ENCODE measurements around the gene PERCC1. TPM values are rescaled to one million over a fixed set of nuclear protein-coding genes. Genes with fewer than 3 reads are reported as not detected.

PERCC1 gene
- total and polyA plus RNA-seq, 9 of the 15 experiments (the other 6 are each of a cell fraction or from before 2014, with no cell fraction given) = not detected

GRCh38 chr16:1459967-1460366, 29.1 kb downstream of the PERCC1 start (continued):
- TF ChIP-seq ZBTB26 (CRISPR knock-in tag; IDR thresholded peaks at IDR 0.05) = no peak
- no peak for TF ChIP-seq FOXJ2 (tag; IDR thresholded peaks at IDR 0.05)
- TF ChIP-seq CBX1 (IDR thresholded peaks at IDR 0.05; ENCODE audit: low read depth) = no peak

GRCh38 chr16:1460602-1461138, 29.8 kb downstream of the PERCC1 start:
- Histone ChIP-seq H3K4me3 (no peak overlapping the region), H3K4me1 (replicated peaks in 1 of 2; ENCODE audit: control insufficient read depth in 2 of 2, insufficient read depth in 2 of 2, low read length in 2 of 2) (peaks cover 0 to 20% of the 10 kb centered on the region in 2 experiments; a peak in 2 of 5 replicates), H2AFZ (ENCODE audit: low read depth, low read length) (no peak overlapping the region), H3K4me2 (ENCODE audit: insufficient read depth, low read length) (no peak overlapping the region), H3K9me3 (replicated peaks; ENCODE audit: control insufficient read depth, insufficient read depth, low read depth, low read length) (no peaks in the 10 kb centered on the region), H3K27ac (ENCODE audit: extremely low read depth, low read depth, low read length) (no peak overlapping the region), H3K79me2 (ENCODE audit: control insufficient read depth, insufficient read depth, low read length) (peaks cover under 1% of the 10 kb centered on the region; the same call in 1 of the 3 replicates), H3K27me3 (ENCODE audit: control insufficient read depth in 2 of 2, insufficient read depth in 2 of 2, low read length in 2 of 2) (no peaks in the 10 kb centered on the region), H3K36me3 (ENCODE audit: control insufficient read depth, insufficient read depth, low read length) (peaks cover 54% of the 10 kb centered on the region; the same call in 2 of the 3 replicates), H3K9ac (ENCODE audit: insufficient read depth in 1 of 2, low read depth in 2 of 2, low read length in 2 of 2) (no peak overlapping the region; a peak in 1 of 4 replicates), H3K9me1 (ENCODE audit: control insufficient read depth, insufficient read depth, low read length) (peaks cover 2% of the 10 kb centered on the region), H4K20me1 (replicated peaks; ENCODE audit: control insufficient read depth, insufficient read depth, low read length) (0 out of 2 replicates have a peak, but pooled peaks cover 5% of the 10 kb centered on the region)
- ChIA-PET POLR2A (interaction anchor here (1.5 kb wide), 1 partner anchor 13 kb away, joined by 5 read pairs; no protein-coding TSS in a partner anchor), CTCF (ENCODE audit: low intra/inter-chr PET ratio) (no interaction called here)
- no TSS peak for BruUV-seq (replicated peaks)
- ATAC-seq = no peak
- in situ Hi-C loops (cut with MboI) = no loop called here
- no peak for TF ChIP-seq DMBX1 (CRISPR knock-in tag; IDR thresholded peaks at IDR 0.05; ENCODE audit: borderline replicate concordance)
- TF ChIP-seq, protein P1, sequence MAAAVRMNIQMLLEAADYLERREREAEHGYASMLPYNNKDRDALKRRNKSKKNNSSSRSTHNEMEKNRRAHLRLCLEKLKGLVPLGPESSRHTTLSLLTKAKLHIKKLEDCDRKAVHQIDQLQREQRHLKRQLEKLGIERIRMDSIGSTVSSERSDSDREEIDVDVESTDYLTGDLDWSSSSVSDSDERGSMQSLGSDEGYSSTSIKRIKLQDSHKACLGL (CRISPR knock-in tag; IDR thresholded peaks at IDR 0.05; ENCODE audit: borderline replicate concordance, poor library complexity, severe bottlenecking) = no peak
- TF ChIP-seq SREBF1 (IDR thresholded peaks at IDR 0.05; ENCODE audit: borderline replicate concordance, low read depth, low read length) = no peak
- no peak for TF ChIP-seq ZSCAN32 (CRISPR knock-in tag; IDR thresholded peaks at IDR 0.05)
- no peak for TF ChIP-seq MLLT1 (IDR thresholded peaks at IDR 0.05)
- TF ChIP-seq SREBF2 (CRISPR knock-in tag; IDR thresholded peaks at IDR 0.05) = no peak
- no peak for TF ChIP-seq HDAC8 (tag; IDR thresholded peaks at IDR 0.05)
- no peak for TF ChIP-seq KAT2B (IDR thresholded peaks at IDR 0.05; ENCODE audit: low read depth, low read length)
- TF ChIP-seq KLF10 (CRISPR knock-in tag; IDR thresholded peaks at IDR 0.05) = no peak
- TF ChIP-seq, protein P2, sequence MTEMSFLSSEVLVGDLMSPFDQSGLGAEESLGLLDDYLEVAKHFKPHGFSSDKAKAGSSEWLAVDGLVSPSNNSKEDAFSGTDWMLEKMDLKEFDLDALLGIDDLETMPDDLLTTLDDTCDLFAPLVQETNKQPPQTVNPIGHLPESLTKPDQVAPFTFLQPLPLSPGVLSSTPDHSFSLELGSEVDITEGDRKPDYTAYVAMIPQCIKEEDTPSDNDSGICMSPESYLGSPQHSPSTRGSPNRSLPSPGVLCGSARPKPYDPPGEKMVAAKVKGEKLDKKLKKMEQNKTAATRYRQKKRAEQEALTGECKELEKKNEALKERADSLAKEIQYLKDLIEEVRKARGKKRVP (CRISPR knock-in tag; IDR thresholded peaks at IDR 0.05) = no peak
- TF ChIP-seq ZNF644 (tag; IDR thresholded peaks at IDR 0.05; ENCODE audit: low read depth) = no peak
- no peak for TF ChIP-seq RHOXF2B (CRISPR knock-in tag; conservative IDR thresholded peaks at IDR 0.05)
- intact Hi-C loops (cut with micrococcal nuclease) = no loop called here
- no peak for FAIRE-seq
- 86% methylated on average over 18 of the region's 30 CpGs for WGBS (ENCODE audit: insufficient coverage, low coverage, missing lambda C conversion rate)
- DNase-seq (ENCODE audit: extremely low read depth in 1 of 4, low spot score in 3 of 4) = no peak

Data from K562 (cell line).